Osteoblast (primary cell): Measurements from ENCODE around the gene UCHL1. TPM values are rescaled to one million over a fixed set of nuclear protein-coding genes. Genes with fewer than 3 reads are reported as not detected.

ENCODE experiments used
- DNase-seq: peaks from one replicate; pipeline ENCODE4 v3.0.0; 2011; ENCODE audit warnings: low spot score, mixed read lengths; ENCODE audit not compliant: insufficient read length; ENCODE audit errors: missing footprints
- H2AFZ ChIP-seq: 2 replicates; pipeline ENCODE4 v1.6.0; 2011; ENCODE audit warnings: mild to moderate bottlenecking, low read length
- H3K27ac ChIP-seq: 2 replicates; pipeline ENCODE4 v1.5.1; 2011; ENCODE audit warnings: mild to moderate bottlenecking, low read depth, low read length, moderate library complexity
- H3K27me3 ChIP-seq: 2 replicates; pipeline ENCODE4 v1.6.0; 2012; ENCODE audit warnings: mild to moderate bottlenecking, control low read depth, inconsistent platforms, low read length, moderate library complexity; ENCODE audit not compliant: insufficient read depth
- H3K36me3 ChIP-seq: 2 replicates; pipeline ENCODE4 v1.5.1; 2011; ENCODE audit warnings: mild to moderate bottlenecking, low read length, control low read depth, moderate library complexity; ENCODE audit not compliant: insufficient read depth
- H3K4me1 ChIP-seq: 2 replicates; pipeline ENCODE4 v1.5.1; 2011; ENCODE audit warnings: mild to moderate bottlenecking, low read length, control low read depth, moderate library complexity; ENCODE audit not compliant: insufficient read depth
- H3K4me2 ChIP-seq: 2 replicates; pipeline ENCODE4 v1.6.0; 2011; ENCODE audit warnings: mild to moderate bottlenecking, low read length; ENCODE audit not compliant: insufficient read depth
- H3K4me3 ChIP-seq: fragments of 200-600 bp; sonication (generic); 3 replicates; pipeline ENCODE4 v1.5.1; 2012; ENCODE audit warnings: mild to moderate bottlenecking, low read length, inconsistent platforms; ENCODE audit not compliant: insufficient read depth
- H3K79me2 ChIP-seq: 2 replicates; pipeline ENCODE4 v1.6.0; 2012; ENCODE audit warnings: mild to moderate bottlenecking, low read length, control low read depth, inconsistent platforms; ENCODE audit not compliant: insufficient read depth
- H3K9me3 ChIP-seq: 2 replicates; pipeline ENCODE4 v1.5.1; 2011; ENCODE audit warnings: low read depth, low read length, control low read depth
- H4K20me1 ChIP-seq: 2 replicates; pipeline ENCODE4 v1.6.0; 2012; ENCODE audit warnings: mild to moderate bottlenecking, low read length, control low read depth; ENCODE audit not compliant: insufficient read depth
- total RNA-seq: library from RNA; depleted of rRNA; stranded (reverse); fragments of >200 nt; gene quantifications from 2 replicates; pipeline ENCODE4 v1.2.3, GENCODE V29; 2012
- TF ChIP-seq, protein P1 (sequence below): IDR thresholded peaks from 2 replicates; pipeline ENCODE4 v1.5.1; 2011; ENCODE audit warnings: mild to moderate bottlenecking, low read depth, low read length, moderate library complexity; ENCODE audit errors: extremely low read depth

The UCHL1 gene
- total RNA-seq, 1 donor, result 348 TPM

DNA sequence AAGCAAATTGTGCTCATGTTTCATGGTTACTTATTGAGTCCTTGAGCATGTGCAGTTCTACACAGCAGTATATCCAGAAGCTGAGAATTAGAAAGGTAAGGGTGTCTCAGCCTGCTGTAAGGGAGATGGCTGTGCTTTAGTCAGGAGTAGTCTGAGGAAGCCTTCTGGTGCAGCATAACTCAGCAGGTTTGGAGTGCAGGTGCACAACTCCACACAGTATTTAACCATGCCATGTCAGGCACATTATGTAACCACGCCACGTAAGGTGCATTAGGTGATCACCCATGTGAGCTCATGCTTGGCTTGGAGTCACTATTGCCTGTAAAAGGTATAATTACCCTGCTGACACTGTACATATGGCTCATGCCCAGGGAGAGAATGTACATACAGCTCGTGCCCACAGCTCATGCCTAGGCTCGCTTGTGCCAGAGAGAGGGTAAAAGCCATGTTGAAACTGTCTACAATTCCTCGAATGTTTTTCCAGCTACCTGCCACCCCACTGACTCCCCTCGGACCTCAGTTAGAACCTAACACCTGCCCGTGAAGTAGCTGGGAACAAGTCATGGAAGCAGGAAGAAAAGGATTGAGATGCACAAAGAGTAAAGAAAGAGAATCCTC lies 37.8 kb downstream of the UCHL1 start:
- Histone ChIP-seq H3K9me3 (no peaks in the 10 kb centered on the region), H2AFZ (no peak overlapping the region), H3K4me3 (no peak overlapping the region), H3K27ac (no peak overlapping the region), H3K4me2 (no peak overlapping the region), H3K27me3 (no peaks in the 10 kb centered on the region), H3K79me2 (no peaks in the 10 kb centered on the region), H3K36me3 (no peaks in the 10 kb centered on the region), H3K4me1 (no peaks in the 10 kb centered on the region), H4K20me1 (no peaks in the 10 kb centered on the region)
- DNase-seq, result no peak
- TF ChIP-seq, protein P1, sequence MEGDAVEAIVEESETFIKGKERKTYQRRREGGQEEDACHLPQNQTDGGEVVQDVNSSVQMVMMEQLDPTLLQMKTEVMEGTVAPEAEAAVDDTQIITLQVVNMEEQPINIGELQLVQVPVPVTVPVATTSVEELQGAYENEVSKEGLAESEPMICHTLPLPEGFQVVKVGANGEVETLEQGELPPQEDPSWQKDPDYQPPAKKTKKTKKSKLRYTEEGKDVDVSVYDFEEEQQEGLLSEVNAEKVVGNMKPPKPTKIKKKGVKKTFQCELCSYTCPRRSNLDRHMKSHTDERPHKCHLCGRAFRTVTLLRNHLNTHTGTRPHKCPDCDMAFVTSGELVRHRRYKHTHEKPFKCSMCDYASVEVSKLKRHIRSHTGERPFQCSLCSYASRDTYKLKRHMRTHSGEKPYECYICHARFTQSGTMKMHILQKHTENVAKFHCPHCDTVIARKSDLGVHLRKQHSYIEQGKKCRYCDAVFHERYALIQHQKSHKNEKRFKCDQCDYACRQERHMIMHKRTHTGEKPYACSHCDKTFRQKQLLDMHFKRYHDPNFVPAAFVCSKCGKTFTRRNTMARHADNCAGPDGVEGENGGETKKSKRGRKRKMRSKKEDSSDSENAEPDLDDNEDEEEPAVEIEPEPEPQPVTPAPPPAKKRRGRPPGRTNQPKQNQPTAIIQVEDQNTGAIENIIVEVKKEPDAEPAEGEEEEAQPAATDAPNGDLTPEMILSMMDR, result no peak

DNA sequence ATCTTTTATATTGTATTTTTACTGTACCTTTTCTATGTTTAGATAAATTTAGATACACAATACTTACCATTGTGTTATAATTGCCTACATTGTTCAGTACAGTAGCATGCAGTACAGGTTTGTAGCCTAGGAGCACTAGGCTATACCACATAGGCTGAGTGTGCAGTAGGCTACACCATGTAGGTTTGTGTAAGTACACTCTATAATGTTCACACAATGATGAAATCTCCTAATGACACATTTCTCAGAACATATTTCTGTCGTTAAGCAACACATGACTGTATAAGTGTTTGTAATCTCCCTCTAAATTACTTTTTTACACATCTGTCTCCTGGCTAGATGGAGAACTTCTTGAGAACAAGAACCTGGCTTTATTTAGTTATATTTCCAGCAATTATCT lies 40.3 kb downstream of the UCHL1 start:
- H3K9me3 ChIP-seq, result no peaks in the 10 kb centered on the region
- DNase-seq, result no peak
- H3K79me2 ChIP-seq, result no peaks in the 10 kb centered on the region
- no peak overlapping the region for H3K4me2 ChIP-seq
- no peak overlapping the region for H3K27ac ChIP-seq
- no peaks in the 10 kb centered on the region for H4K20me1 ChIP-seq
- TF ChIP-seq, protein P1, result no peak
- no peak overlapping the region for H3K4me3 ChIP-seq
- no peaks in the 10 kb centered on the region for H3K4me1 ChIP-seq
- no peak overlapping the region for H2AFZ ChIP-seq
- H3K27me3 ChIP-seq, result no peaks in the 10 kb centered on the region
- no peaks in the 10 kb centered on the region for H3K36me3 ChIP-seq

DNA sequence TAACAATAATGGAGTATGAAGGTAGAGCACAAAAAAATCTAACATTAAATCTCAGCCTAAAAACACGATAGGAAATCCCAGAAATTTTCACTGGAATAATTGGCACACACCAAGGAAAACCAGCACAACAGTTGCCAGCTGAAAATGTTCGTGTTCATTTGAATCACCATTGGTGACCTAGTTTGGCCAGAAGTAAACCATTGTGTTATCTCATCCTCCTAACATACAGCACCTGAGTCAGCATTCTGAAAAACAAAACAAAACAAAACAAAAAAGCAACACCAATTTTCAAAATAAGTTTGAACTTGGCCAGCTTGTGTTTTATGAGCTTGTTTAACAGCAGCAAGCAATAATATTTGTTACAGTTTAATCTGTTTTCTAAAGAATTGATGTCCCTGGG lies 41.1 kb downstream of the UCHL1 start:
- H3K27ac ChIP-seq, result no peak overlapping the region
- no peak for DNase-seq

DNA sequence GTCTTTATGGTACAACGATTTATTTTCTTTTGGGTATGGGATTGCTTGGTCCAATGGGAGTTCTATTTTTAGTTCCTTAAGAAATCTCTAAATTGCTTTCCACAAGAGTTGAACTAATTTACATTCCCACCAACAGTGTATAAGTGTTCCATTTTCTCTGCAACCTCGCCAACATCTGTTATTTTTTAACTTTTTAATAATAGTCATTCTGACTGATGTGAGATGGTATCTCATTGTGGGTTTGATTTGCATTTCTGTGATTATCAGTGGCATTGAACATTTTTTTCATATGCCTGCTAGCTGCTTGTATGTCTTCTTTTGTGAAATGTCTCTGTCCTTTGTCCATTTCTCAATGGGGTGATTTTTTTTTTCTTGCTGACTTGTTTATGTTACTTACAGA lies 42.8 kb downstream of the UCHL1 start:
- Histone ChIP-seq H3K36me3 (no peaks in the 10 kb centered on the region), H3K9me3 (no peaks in the 10 kb centered on the region), H2AFZ (no peak overlapping the region), H3K79me2 (no peaks in the 10 kb centered on the region), H3K27me3 (no peaks in the 10 kb centered on the region), H3K27ac (no peak overlapping the region), H3K4me2 (no peak overlapping the region), H4K20me1 (no peaks in the 10 kb centered on the region), H3K4me1 (no peaks in the 10 kb centered on the region), H3K4me3 (no peak overlapping the region)
- TF ChIP-seq, protein P1, result no peak
- DNase-seq, result no peak

More for the DNA sequence above, 41.1 kb downstream of the UCHL1 start:
- Histone ChIP-seq H3K4me2 (no peak overlapping the region), H3K4me3 (no peak overlapping the region), H4K20me1 (no peaks in the 10 kb centered on the region), H2AFZ (no peak overlapping the region), H3K4me1 (no peaks in the 10 kb centered on the region), H3K79me2 (no peaks in the 10 kb centered on the region), H3K27me3 (no peaks in the 10 kb centered on the region), H3K36me3 (no peaks in the 10 kb centered on the region), H3K9me3 (no peaks in the 10 kb centered on the region)
- TF ChIP-seq, protein P1, result no peak
